DND-41 (cell line): Measurements from ENCODE around the gene SHISA9.

Source experiments
- CTCF ChIP-seq: IDR thresholded peaks from 2 replicates; pipeline ENCODE4 v1.5.1; 2012; ENCODE audit warnings: borderline replicate concordance, low read length, moderate library complexity, mild to moderate bottlenecking; ENCODE audit not compliant: poor library complexity, severe bottlenecking; ENCODE audit errors: extremely low read depth
- EZH2 ChIP-seq: IDR thresholded peaks from 3 replicates; pipeline ENCODE4 v1.6.1; 2012; ENCODE audit warnings: borderline replicate concordance, low read depth, mild to moderate bottlenecking, moderate library complexity, low read length, inconsistent platforms; ENCODE audit not compliant: severe bottlenecking

DNA sequence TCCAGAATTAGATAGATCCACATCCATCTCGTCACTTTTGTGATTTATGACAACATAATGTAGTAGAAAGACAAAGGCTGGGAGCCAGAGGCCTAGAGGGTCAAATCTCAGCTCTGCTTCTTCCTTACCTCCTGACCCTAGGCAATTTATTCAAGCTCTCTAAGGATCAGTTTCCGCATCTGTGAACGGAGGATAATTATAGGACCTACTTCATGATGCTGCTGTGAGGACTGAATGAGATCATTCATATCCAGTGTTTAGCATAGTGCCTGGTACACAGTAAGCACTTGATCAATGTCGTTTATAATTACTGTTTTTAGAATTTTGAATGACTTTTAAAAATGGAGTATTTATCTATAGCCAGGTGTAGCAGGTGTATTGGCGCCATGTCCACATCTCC lies 128.4 kb downstream of the SHISA9 start:
- TF ChIP-seq CTCF (no peak), EZH2 (no peak)
